PC-3 (cell line): ENCODE measurements around the gene TRAF3.

Experiments used
- EZH2 ChIP-seq: fragments of 300-600 bp; sonication (generic); IDR thresholded peaks from one replicate; pipeline ENCODE4 v1.6.1; 2017; ENCODE audit warnings: antibody characterized with exemption, mild to moderate bottlenecking, low read length; ENCODE audit not compliant: unreplicated experiment
- EZH2phosphoT487 ChIP-seq: fragments of 300-600 bp; sonication (generic); IDR thresholded peaks from 2 replicates; pipeline ENCODE4 v1.6.1; 2018; ENCODE audit warnings: mild to moderate bottlenecking, antibody characterized with exemption, low read length, borderline replicate concordance
- TF ChIP-seq, protein P1 (sequence below): fragments of 300-600 bp; sonication (generic); conservative IDR thresholded peaks from 2 replicates; pipeline ENCODE4 v1.5.1; 2017; ENCODE audit warnings: antibody characterized with exemption, low read depth, mild to moderate bottlenecking, low read length

DNA sequence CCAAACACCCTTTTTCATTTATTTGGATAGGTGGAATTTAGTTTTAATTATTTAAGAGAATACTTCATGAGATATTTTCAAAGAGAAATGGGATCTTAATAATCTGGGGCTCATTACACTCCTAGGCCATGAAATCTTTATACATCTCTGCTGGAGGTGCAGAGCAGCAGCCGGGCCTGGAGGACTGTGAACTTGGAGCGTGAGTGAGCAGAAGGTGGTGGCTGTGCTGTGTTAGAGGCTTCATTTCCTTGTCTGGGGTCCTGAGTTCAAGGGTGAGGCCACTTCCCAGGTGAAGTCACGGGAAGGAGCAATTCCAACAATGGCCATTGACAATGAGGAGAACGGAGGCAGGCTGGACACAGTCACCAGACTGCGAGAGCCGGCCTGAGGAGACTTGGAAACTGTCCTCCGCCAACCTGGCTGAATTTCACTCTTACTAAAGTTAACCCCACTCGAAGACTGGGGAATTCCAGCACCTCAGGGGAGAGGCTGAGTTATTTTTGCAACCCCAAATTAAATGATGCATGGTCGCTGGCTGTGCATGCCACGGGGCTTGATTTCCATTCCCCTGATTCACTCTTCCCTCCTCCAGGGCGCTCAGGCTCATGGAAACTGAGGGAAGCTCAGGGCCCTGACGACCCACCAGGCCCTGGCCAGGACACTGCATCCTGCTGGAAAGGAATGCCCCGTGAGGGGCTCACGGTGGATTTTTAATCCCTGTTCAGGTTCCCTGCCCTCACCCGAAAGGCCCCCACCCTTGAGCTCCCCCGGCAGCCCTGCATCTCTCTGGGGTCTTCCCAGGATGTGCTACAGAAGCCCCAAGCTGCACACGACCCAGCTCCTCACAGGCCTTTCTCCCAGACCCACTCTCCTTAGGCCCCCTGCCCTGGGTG, 22.6 kb upstream of the TRAF3 start:
- TF ChIP-seq, protein P1, sequence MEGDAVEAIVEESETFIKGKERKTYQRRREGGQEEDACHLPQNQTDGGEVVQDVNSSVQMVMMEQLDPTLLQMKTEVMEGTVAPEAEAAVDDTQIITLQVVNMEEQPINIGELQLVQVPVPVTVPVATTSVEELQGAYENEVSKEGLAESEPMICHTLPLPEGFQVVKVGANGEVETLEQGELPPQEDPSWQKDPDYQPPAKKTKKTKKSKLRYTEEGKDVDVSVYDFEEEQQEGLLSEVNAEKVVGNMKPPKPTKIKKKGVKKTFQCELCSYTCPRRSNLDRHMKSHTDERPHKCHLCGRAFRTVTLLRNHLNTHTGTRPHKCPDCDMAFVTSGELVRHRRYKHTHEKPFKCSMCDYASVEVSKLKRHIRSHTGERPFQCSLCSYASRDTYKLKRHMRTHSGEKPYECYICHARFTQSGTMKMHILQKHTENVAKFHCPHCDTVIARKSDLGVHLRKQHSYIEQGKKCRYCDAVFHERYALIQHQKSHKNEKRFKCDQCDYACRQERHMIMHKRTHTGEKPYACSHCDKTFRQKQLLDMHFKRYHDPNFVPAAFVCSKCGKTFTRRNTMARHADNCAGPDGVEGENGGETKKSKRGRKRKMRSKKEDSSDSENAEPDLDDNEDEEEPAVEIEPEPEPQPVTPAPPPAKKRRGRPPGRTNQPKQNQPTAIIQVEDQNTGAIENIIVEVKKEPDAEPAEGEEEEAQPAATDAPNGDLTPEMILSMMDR, result no peak
- TF ChIP-seq EZH2 (no peak), EZH2phosphoT487 (no peak)
